GM12801 (cell line): Measurements from ENCODE around the gene ASPDH.

Experiments
- TF ChIP-seq, protein P1 (sequence below): IDR thresholded peaks from one replicate; pipeline ENCODE4 v1.5.1; 2011; ENCODE audit warnings: control low read depth; ENCODE audit not compliant: insufficient read length; ENCODE audit errors: extremely low read depth

Gene ASPDH

DNA sequence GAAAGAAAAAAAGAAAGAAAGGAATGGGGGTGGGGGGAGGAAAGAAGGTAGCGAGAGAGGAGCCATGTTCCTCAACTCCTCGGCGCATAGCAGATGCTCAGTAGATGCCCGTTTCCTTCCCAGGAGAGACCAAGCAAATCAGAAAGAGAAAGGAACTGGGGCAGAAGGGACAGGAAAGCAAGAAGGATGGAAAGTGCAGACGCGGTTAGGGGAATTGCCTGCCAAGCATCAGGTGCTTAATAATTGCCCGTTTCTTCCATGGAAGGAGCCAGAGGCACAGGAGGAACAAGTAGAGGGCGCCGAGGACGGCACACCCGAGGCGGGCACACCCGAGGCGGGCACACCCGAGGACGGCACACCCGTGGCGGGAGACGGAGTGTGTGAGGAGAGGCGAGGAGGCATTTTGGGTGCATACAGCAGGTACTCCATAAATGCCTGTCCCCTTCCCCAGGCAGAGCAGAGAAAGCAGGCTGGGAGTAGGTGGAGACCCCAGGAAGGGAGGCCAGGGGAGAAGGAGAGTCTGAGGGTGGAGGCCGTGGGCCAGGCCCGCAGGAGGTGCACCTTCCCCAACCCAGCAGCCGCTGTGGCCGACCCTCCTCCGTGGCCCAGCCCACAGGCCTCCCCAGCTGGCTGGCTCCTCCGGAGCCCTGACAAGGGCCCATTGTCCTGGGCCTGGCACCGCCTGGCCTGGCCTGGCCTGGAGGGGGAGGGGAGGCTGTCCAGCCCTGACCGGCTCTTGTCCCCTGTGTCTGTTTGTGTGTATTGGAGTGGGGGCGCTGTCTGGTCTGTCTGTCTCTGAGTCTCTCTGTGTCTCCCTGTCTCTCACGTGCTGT lies 17.3 kb downstream of the ASPDH start:
- TF ChIP-seq, protein P1, sequence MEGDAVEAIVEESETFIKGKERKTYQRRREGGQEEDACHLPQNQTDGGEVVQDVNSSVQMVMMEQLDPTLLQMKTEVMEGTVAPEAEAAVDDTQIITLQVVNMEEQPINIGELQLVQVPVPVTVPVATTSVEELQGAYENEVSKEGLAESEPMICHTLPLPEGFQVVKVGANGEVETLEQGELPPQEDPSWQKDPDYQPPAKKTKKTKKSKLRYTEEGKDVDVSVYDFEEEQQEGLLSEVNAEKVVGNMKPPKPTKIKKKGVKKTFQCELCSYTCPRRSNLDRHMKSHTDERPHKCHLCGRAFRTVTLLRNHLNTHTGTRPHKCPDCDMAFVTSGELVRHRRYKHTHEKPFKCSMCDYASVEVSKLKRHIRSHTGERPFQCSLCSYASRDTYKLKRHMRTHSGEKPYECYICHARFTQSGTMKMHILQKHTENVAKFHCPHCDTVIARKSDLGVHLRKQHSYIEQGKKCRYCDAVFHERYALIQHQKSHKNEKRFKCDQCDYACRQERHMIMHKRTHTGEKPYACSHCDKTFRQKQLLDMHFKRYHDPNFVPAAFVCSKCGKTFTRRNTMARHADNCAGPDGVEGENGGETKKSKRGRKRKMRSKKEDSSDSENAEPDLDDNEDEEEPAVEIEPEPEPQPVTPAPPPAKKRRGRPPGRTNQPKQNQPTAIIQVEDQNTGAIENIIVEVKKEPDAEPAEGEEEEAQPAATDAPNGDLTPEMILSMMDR: no peak

DNA sequence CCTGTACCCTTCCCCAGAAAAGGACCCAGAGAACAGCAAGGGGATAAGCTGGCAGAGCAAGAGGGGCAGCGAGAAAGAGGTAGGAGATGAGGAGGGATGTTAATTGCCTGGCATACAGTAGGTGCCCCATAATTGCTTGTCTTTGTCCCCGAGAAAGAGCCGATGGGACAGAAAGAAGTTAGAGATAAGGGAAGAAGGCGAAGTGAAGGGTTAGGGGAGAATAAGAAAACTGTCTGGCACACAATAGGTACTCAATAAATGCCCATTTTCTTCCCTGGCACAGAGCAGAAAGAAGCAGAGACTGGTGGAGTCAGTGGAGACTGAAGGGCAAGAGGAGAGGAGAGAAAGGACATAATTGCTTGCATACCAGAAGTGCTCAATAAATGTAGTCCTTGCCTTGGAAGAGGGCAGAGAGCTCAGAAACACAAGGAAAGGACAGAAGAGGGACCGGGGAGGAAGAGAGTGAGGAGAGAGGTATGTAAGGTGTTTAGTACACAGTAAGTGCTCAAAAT lies 18.6 kb downstream of the ASPDH start:
- TF ChIP-seq, protein P1: no peak

DNA sequence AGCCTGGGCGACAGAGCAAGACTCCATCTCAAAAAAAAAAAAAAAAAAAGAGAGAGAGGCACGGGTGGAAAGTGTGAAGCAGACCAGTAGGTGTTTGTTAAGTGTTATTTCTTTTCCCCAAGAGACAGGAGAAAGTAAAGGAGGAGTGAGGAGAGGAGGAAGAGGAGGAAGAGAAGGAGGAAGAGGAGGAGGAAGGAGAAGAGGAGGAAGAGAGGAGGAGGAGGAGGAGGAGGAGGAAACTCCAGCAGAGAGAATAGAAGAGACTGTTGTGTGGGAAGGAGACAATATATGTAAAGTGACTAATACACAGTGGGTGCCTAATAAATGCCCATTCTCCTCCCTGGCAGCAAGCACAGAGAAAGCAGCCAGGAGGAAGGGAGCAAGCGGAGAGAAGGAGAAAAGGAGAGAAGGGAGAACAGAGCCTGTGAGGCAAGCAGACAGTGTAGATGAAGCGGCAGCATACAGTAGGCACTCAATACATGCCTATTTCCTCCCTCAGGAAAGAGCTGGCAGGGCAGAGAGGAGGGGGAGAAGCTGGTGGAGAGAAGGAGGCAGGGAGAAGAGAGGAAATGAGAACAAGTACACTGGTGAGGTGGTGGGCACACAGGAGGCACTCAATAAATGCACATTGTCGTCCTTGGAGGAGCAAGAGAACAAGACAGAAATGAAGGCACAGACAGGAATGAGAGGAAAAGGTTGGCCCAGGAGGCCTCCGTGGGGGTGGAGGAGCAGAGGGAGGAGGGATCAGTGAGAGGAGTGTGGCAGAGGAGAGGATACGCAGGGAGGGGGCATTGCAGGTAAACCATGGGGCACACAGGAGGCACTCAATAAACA lies 19.3 kb downstream of the ASPDH start:
- TF ChIP-seq, protein P1: no peak

DNA sequence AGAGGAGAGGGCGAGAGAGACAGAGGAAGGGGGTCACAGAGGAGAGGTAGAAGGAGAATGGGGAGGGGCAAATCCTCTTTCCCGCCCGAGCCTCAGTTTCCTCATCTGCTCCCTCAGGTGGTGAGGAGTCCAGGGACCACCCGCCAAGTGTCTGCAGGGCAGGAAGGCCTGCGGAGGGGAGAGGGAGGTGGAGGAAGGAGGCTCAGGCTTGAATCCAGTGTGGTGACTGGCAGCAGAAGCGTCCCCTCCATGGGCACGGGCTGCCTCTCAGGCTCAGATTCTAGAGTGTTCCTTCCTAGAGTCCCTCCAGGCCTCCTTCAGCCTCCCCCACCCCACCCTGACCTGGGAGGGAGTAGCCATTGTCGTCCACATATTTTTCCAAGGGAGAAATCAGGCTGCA lies 20.5 kb downstream of the ASPDH start:
- TF ChIP-seq, protein P1: no peak

DNA sequence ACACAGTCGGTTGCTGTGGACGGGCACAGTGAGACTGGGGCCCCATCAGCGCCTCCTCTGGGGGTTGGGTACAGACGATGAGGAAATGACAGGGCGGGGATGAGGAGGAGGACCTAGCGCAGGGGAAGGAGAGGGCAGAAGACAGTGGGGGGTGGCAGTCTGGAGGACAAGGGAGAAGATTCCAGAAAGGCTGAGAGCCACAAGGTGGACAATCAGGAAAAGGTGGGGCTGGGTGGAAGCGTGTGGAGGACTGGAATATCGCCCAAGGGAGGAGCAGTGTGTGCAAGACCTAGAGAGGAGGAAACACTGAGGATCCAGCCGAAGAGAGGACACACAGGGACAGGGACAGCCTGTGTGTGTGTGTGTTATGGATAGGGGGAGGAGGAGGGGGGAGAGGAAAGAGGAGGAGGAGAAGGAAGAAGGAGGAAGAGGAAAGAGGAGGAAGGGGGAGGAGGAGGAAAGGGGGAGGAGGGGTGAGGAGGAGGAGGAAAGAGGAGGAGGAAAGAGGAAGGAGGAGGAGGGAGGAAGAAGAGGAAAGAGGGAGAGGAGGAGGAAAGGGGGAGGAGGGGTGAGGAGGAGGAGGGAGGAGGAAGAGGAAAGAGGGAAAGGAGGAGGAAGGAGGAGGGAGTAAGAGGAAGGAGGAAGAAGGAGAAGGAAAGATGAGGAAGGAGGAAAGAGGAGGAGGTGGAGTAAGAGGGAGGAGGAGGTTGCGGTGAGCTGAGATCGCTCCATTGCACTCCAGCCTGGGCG lies 21.2 kb downstream of the ASPDH start:
- TF ChIP-seq, protein P1: no peak

DNA sequence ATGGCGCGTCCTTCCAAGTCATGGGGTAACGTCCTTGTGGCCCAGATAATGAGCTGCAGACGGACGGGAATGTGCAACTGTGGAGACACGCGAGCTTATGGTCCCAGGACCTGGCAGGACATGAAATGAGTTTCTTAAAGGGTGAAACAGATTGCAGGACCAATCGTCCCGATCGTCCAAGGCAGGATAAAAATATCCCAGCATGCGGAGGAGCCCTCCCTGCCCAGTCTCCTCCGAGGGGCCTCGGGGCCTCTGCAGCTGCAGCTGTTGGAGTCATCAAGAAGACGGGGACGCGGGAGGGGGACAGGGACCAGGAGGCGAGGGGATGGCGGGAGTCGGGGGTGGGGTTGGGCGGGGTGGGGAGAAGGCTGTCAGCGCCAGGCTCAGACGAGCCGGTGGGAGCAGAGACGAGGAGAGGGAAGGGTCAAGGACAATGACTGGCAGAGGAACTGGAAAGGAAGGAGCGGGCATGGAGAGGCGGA lies 22.7 kb downstream of the ASPDH start:
- TF ChIP-seq, protein P1: no peak

DNA sequence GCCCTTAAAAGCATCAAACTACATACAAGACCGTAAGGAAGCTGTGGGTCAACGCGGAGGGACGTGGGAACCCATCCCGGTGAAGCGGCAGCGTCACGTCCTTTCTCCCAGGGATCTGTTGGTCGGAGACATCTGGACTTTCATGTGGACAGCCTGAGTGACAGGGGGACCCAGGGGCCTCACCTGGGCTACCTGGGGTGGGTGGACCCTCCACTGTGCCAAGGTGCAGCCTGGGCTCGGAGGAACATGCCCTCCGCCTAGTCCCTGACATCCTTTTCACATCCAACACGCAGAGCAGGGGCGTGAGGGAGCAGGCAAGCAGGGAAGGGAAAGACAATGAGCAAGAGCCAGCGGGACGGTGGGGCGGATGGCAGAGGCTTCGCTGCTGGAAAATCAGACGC lies 23.3 kb downstream of the ASPDH start:
- TF ChIP-seq, protein P1: no peak
